PC-3 (cell line): Measurements from ENCODE around the gene IRS2. TPM values are rescaled to one million over a fixed set of nuclear protein-coding genes. Genes with fewer than 3 reads are reported as not detected.
A peak's percentile ranks its signal among the peaks of the same experiment; 100 is the strongest.

Source experiments
- ATAC-seq: fragments of 200-7000 bp; cut with Tn5 transposase; 2 replicates; pipeline ENCODE4 v1.9.1; 2020; ENCODE audit warnings: mild to moderate bottlenecking, moderate library complexity
- BruUV-seq: library from RNA; stranded (reverse); fragments of 400-500 nt; replicated peaks from 2 replicates; lab custom pipeline; 2021; lab: Mats Ljungman, UMichigan
- CTCF ChIA-PET: fragments of 300-600 bp; sonication (Branson Sonifier 250); formaldehyde crosslinking; loops from one replicate; lab custom pipeline; 2022; ENCODE audit warnings: antibody characterized with exemption; lab: Charles Lee
- POLR2A ChIA-PET: fragments of 300-600 bp; sonication (Branson Sonifier 250); formaldehyde crosslinking; loops from one replicate; lab custom pipeline; 2022; ENCODE audit warnings: antibody characterized with exemption; ENCODE audit not compliant: unreplicated experiment; lab: Charles Lee
- DNase-seq: peaks from one replicate; pipeline ENCODE4 v3.0.0-alpha.2; 2015
- H2AFZ ChIP-seq: fragments of 300-600 bp; sonication (generic); 2 replicates; pipeline ENCODE4 v1.6.0; 2016; ENCODE audit warnings: antibody characterized with exemption, low read length
- H3F3A ChIP-seq: fragments of 300-600 bp; sonication (generic); one replicate; pipeline ENCODE4 v1.6.0; 2017; ENCODE audit warnings: antibody characterized with exemption, low read length, control low read depth, mild to moderate bottlenecking; ENCODE audit not compliant: unreplicated experiment
- H3K27ac ChIP-seq: fragments of 300-600 bp; sonication (generic); 2 replicates; pipeline ENCODE4 v1.5.1; 2016; ENCODE audit warnings: mild to moderate bottlenecking, low read length
- H3K27me3 ChIP-seq: fragments of 300-600 bp; sonication (generic); 2 replicates; pipeline ENCODE4 v1.6.1; 2016; ENCODE audit warnings: low read length, mixed read lengths
- H3K36me3 ChIP-seq: fragments of 300-600 bp; sonication (generic); 2 replicates; pipeline ENCODE4 v1.6.1; 2016; ENCODE audit warnings: low read depth, mixed run types, low read length, mixed read lengths
- H3K4me1 ChIP-seq: fragments of 300-600 bp; sonication (generic); 2 replicates; pipeline ENCODE4 v1.5.1; 2016; ENCODE audit warnings: low read length; ENCODE audit not compliant: insufficient read depth
- H3K4me2 ChIP-seq: fragments of 300-600 bp; sonication (generic); 2 replicates; pipeline ENCODE4 v1.6.0; 2016; ENCODE audit warnings: low read length
- H3K4me3 ChIP-seq: fragments of 300-600 bp; sonication (generic); 2 replicates; pipeline ENCODE4 v1.5.1; 2016; ENCODE audit warnings: mild to moderate bottlenecking, low read length, mixed read lengths
- H3K79me2 ChIP-seq: fragments of 300-600 bp; sonication (generic); 2 replicates; pipeline ENCODE4 v1.6.1; 2017; ENCODE audit warnings: low read length, mixed read lengths
- H3K9ac ChIP-seq: fragments of 300-600 bp; sonication (generic); 2 replicates; pipeline ENCODE4 v1.6.0; 2016; ENCODE audit warnings: mild to moderate bottlenecking, low read length
- H3K9me2 ChIP-seq: fragments of 300-600 bp; sonication (generic); replicated peaks from 2 replicates; pipeline ENCODE4 v1.6.1; 2016; ENCODE audit warnings: mixed run types, low read length, mixed read lengths
- H3K9me3 ChIP-seq: fragments of 300-600 bp; sonication (generic); 2 replicates; pipeline ENCODE4 v1.6.1; 2016; ENCODE audit warnings: low read length, mixed read lengths
- H4K20me1 ChIP-seq: fragments of 300-600 bp; sonication (generic); 2 replicates; pipeline ENCODE4 v1.6.1; 2016; ENCODE audit warnings: low read length, mixed read lengths
- EZH2 ChIP-seq: fragments of 300-600 bp; sonication (generic); IDR thresholded peaks from one replicate; pipeline ENCODE4 v1.6.1; 2017; ENCODE audit warnings: antibody characterized with exemption, mild to moderate bottlenecking, low read length; ENCODE audit not compliant: unreplicated experiment
- EZH2phosphoT487 ChIP-seq: fragments of 300-600 bp; sonication (generic); IDR thresholded peaks from 2 replicates; pipeline ENCODE4 v1.6.1; 2018; ENCODE audit warnings: mild to moderate bottlenecking, antibody characterized with exemption, low read length, borderline replicate concordance
- intact Hi-C: fragments of 100-400 bp; cut with micrococcal nuclease; formaldehyde crosslinking; loops from 2 replicates; pipeline ENCODE4 v1.9.0; 2023
- total RNA-seq: library from RNA; depleted of rRNA; stranded (reverse); fragments of >200 nt; gene quantifications from 2 replicates; pipeline ENCODE4 v1.2.3, GENCODE V29; 2014
- TF ChIP-seq, protein P1 (sequence below): fragments of 300-600 bp; sonication (generic); conservative IDR thresholded peaks from 2 replicates; pipeline ENCODE4 v1.5.1; 2017; ENCODE audit warnings: antibody characterized with exemption, low read depth, mild to moderate bottlenecking, low read length

IRS2 gene
- total RNA-seq, 1 experiment from 2014 or later = 5.6 TPM

DNA sequence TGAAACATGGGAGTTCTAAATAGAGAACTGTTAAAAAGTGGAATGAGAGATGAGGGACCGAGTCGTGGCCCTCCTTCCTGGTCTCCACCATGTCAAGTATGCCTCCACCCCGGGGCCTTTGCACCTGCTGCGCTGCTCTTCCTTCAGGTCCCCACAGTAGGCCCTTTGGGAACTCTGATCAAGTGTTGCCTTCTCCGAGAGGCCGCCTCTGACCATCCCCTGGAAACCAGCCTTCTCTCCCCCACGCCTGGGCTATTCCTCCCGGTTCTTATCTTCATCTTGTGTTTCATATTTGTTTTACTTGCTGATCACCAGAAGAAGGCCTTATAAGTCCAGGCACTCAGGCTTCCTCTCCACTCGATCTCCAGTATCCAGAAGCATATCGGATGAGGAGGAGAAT lies 40.0 kb downstream of the IRS2 start:
- ATAC-seq = no peak
- Histone ChIP-seq H3K79me2 (no peaks in the 10 kb centered on the region), H2AFZ (no peak overlapping the region), H3K27ac (no peak overlapping the region), H3K27me3 (no peaks in the 10 kb centered on the region), H4K20me1 (no peaks in the 10 kb centered on the region), H3K4me1 (peaks cover 21% of the 10 kb centered on the region), H3K4me2 (no peak overlapping the region), H3K9ac (no peak overlapping the region), H3K9me3 (no peaks in the 10 kb centered on the region), H3K9me2 (no peaks in the 10 kb centered on the region), H3K4me3 (no peak overlapping the region), H3F3A (no peaks in the 10 kb centered on the region), H3K36me3 (no peaks in the 10 kb centered on the region)
- TF ChIP-seq EZH2 = no peak
- TF ChIP-seq, protein P1, sequence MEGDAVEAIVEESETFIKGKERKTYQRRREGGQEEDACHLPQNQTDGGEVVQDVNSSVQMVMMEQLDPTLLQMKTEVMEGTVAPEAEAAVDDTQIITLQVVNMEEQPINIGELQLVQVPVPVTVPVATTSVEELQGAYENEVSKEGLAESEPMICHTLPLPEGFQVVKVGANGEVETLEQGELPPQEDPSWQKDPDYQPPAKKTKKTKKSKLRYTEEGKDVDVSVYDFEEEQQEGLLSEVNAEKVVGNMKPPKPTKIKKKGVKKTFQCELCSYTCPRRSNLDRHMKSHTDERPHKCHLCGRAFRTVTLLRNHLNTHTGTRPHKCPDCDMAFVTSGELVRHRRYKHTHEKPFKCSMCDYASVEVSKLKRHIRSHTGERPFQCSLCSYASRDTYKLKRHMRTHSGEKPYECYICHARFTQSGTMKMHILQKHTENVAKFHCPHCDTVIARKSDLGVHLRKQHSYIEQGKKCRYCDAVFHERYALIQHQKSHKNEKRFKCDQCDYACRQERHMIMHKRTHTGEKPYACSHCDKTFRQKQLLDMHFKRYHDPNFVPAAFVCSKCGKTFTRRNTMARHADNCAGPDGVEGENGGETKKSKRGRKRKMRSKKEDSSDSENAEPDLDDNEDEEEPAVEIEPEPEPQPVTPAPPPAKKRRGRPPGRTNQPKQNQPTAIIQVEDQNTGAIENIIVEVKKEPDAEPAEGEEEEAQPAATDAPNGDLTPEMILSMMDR = no peak
- TF ChIP-seq EZH2phosphoT487 = no peak
- ChIA-PET CTCF (no interaction called here), POLR2A (no interaction called here)
- DNase-seq = no peak
- no TSS peak for BruUV-seq
- intact Hi-C loops = loop anchor here (5.0 to 10.0 kb wide), 4 partner anchors 132 to 784 kb away; no protein-coding TSS in a partner anchor

DNA sequence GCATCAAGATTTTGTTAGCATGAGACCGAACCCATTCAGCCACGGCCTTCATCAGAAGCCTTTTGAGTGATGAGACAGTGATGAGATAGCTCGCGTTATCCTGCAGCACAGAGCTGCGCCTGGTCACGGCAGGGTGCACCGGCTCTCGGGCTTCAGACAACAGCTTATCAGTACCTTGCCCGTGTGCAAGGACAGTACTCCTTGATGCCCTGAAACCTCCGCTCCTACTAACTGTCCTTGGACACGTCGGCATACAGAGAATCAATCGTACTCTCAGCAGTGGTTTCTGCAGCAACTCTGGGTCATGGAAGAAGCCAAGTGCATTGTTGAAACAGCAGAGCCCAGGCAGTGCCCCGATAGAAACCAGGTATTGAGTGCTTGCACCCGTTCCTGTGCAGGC lies 40.7 kb downstream of the IRS2 start:
- Histone ChIP-seq H3K9me3 (no peaks in the 10 kb centered on the region), H3K4me1 (peaks cover 21% of the 10 kb centered on the region), H3K4me2 (no peak overlapping the region), H3F3A (no peaks in the 10 kb centered on the region), H2AFZ (no peak overlapping the region), H3K79me2 (no peaks in the 10 kb centered on the region), H3K27ac (no peak overlapping the region), H3K9ac (no peak overlapping the region), H4K20me1 (no peaks in the 10 kb centered on the region), H3K36me3 (no peaks in the 10 kb centered on the region), H3K9me2 (no peaks in the 10 kb centered on the region), H3K27me3 (no peaks in the 10 kb centered on the region), H3K4me3 (no peak overlapping the region)
- ATAC-seq = no peak
- TF ChIP-seq EZH2 (no peak), EZH2phosphoT487 (no peak)
- TF ChIP-seq, protein P1 = no peak
- intact Hi-C loops = loop anchor here (5.0 to 10.0 kb wide), 4 partner anchors 131 to 783 kb away; no protein-coding TSS in a partner anchor
- DNase-seq = no peak
- ChIA-PET CTCF (no interaction called here), POLR2A (no interaction called here)
- no TSS peak for BruUV-seq

DNA sequence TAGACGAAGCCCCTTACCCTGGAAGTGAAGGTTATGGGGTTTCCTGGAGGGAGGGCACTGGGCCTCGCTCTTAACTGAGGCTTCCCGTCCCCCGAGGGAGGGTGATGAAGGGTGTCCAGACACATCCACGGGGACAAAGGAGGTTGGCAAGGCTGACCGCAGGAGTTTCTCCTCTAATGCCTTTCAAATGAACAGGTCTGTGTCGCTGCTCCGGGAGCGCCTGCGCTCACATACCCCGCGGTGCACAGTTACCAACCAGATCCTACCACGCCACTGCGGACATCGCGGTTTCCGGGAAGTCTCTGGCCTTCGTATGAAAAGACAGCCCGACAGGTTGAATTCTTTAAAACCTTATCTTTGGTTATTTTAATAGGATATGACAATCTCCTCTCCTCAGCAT lies 41.3 kb downstream of the IRS2 start:
- H3K79me2 ChIP-seq = no peaks in the 10 kb centered on the region
- no peak for TF ChIP-seq EZH2phosphoT487
- H3K36me3 ChIP-seq = no peaks in the 10 kb centered on the region
- POLR2A ChIA-PET = interaction anchor here (0.6 kb wide), 1 partner anchor 99 kb away, joined by 7 read pairs; no protein-coding TSS in a partner anchor
- H3K9ac ChIP-seq = no peak overlapping the region
- ATAC-seq = no peak
- H2AFZ ChIP-seq = no peak overlapping the region
- peak overlapping the region; percentile 25; the same call in 1 of the 2 replicates for H3K4me3 ChIP-seq
- DNase-seq = no peak
- H4K20me1 ChIP-seq = no peaks in the 10 kb centered on the region
- H3K4me2 ChIP-seq = peak overlapping the region; percentile 65
- peaks cover 21% of the 10 kb centered on the region for H3K4me1 ChIP-seq
- no peaks in the 10 kb centered on the region for H3F3A ChIP-seq
- H3K27ac ChIP-seq = no peak overlapping the region
- intact Hi-C loops = loop anchor here (5.0 to 10.0 kb wide), 4 partner anchors 130 to 783 kb away; no protein-coding TSS in a partner anchor
- no peaks in the 10 kb centered on the region for H3K9me2 ChIP-seq
- H3K27me3 ChIP-seq = no peaks in the 10 kb centered on the region
- CTCF ChIA-PET = no interaction called here
- no TSS peak for BruUV-seq
- no peaks in the 10 kb centered on the region for H3K9me3 ChIP-seq
